GM21723 (cell line): ENCODE data around the gene SH3GL1.

Source experiments
- ATAC-seq: cut with Tn5 transposase; IDR thresholded peaks from one replicate; pipeline ENCODE4 v1.9.1; 2021; ENCODE audit warnings: mild to moderate bottlenecking, moderate library complexity; ENCODE audit not compliant: unreplicated experiment

SH3GL1 gene

DNA sequence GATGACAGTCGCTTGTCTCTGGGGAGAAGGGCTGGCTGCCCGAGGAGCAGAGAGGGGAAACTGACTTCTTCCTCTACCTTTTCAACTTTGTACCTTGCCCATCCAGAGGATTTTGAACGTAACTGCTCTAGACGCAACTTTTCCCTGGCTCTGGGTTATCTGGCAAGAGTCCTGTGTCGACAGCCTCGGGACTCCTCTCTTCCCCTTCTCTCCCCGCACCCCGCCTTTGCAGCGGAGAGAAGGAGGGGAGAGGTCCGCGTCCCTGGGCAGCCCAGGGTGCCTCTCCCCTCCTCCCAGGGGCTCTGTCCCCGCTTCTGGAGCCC lies 574 bp downstream of the SH3GL1 start:
- ATAC-seq, result peak; percentile 17

DNA sequence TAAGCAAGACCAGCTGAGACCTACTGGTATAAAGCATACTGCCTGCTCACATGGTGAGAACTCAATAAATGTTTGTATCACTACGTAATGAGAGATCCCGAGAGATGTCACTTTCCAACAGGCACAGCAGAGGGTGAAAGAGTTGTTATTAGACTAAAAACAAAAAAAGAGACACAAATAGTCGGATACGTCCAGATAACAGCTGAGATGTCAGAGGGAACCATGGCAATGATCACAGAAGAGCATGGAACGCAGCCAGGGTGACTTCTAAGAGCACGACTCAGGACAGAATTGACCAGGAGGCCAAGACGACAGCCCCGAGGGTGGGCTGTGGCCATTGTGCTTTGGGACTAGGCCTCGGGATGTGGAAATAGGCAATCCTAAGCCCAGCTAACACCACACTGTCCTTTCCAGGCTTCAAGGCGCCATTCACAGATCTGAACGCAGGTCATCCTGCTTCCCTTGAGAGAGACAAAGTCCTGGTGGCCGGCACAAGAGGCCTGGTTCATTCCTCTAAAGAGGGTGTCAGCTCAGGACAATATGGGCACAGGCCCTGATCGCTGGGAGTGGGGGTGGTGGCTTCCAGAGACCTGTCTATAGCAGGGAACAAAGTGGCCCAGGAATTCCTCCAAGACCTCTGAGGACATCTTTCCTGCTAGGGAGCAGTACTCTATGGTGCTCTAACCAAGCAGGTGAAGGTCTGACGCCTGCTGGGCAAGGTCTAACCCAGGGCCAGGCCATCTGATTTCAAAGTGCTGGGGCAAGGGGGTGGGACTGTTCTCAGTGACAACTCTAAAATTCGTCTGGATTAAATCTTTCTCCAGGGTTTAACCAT lies 3.2 kb downstream of the SH3GL1 start:
- ATAC-seq, result no peak

DNA sequence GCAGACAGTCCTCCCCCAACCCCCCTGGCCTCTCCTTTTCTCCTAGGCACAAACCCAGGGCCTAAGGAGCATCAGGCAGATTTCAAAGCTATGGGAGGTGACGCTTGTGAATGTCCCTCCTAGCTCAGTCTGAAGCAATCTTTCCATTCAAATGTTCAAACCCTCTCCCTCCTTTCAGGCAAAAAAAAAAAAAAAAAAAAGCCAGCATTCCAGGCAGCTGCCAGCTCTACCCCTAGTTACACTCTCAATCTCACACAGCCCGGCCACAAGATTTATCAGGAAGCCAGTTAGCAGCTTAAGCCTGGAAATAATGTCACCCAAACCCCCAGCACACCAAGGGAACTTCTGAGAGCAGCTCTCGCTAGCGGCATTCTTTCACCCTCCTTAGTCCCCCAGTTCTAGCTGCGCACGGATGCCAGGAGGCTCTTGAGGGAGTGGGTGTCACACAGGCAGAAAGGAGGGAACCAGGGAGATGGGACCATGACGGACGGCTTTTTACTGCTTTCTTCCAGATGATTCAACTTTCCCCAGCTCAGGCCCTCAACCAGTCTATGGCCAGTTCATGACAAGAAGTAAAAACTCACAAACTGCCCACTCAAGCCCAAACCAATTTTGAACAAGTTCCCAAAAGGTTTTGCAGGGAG lies 6.3 kb downstream of the SH3GL1 start:
- ATAC-seq, result no peak

DNA sequence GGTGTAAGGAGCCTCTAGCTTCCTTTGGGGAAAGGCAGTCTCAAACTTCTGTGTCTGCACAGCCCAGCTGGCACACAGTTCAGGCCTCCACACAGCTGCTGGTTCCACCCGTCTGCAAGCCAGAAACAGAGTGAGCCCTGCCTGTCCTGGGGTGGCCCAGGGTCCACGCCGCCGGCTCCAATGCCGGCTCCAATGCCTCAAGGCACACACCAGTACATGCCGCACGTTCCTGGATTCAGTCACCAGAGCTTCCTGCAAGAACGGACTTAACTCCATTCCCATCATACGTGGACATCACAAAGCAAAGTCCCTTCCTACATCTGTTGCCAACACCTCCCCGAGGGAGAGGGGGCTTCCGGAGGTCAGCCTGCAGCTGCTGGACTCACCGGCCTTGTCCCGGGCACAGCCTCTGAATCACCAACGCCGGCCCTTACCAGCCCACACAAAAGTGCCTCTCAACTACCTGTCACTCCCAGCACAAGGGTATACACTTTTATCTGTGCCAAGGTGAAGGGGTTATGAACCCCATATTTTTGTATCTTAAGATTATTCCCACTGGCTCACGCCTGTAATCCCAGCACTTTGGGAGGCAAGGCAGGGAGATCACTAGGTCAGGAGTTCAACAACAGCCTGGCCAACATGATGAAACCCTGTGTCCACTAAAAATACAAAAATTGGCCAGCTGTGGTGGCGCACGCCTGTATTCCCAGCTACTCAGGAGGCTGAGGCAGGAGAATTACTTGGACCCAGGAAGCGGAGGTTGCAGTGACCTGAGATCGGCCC lies 8.5 kb downstream of the SH3GL1 start:
- ATAC-seq, result no peak

DNA sequence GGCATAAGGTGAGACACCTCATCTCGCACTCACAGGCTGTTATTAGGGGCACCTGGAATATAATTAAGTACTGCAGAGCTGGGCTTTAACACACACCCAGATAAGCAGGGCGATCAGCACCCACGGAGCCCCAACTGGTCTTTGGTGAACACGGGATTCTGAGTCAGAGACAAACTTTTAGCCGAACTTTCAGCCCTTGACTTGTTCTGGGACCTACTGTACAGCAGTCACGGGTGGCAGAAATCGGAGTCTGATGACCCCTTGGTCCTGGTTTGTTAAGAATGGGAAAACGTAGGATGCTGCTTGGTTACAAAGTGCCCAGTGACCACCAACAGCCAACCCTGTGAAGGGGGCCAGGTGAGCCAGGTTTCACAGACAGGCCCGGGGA lies 9.0 kb downstream of the SH3GL1 start:
- ATAC-seq, result no peak

DNA sequence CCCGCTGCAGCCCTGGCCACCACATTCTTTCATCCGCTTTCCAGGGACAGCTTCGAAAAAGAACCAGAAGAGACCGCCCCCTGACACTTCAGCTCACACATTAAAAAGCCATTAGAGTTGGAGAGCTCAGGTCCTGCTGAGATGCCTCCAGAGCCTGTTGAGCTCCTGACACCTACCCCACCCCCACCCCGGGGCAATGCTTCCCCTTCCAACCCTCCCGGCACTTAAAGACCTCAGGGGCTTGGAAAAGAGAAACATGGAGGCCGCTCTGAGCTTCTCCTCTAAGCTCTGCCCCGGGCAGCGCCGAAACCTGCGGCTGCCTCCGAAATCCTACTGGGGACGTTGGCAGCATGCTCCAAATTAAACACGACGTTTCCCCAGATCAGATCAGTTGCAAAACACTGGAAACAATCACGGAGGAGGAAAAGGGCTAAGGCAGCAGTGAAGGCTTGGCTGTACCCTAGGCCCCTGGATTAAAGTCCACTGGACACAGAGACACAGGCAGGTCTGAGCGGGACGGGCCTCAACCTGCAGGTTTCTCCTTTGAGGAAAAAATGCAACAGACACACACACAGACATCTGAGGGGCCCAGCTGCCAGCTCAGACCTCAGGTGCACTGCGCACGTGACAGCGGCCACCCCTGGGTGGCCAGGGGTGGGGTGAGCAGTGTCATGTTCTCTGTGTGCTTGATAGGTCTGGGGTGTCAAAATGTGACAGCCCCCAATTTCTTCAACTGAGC lies 9.6 kb downstream of the SH3GL1 start:
- ATAC-seq, result no peak

DNA sequence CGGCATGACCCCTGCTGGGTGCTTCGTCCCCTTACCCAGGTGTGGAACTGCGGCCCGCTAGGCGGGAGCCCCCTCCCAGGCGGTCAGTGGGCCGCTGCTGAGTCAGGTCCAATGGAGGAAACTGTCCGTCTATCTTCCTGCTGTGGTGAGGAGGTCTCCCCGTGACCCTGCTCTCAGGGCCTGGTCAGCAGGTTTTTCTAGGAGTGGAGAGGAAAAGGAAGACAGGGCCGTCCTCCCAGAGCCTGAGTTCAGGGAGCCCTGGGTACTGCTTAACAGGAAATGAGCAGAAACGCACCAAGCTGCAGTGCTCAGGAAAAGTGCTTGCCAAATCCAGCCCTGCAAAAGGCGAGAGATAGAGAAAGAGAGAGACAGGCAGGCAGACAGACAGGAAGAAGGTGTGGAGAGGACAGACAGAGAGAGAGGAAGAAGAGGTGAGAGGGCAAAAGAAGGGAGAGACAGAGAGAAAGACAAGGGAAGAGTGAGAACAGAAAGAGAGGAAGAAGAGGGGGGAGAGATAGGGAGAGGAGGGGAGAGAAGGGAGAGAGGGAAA lies 10.3 kb downstream of the SH3GL1 start:
- no peak for ATAC-seq

DNA sequence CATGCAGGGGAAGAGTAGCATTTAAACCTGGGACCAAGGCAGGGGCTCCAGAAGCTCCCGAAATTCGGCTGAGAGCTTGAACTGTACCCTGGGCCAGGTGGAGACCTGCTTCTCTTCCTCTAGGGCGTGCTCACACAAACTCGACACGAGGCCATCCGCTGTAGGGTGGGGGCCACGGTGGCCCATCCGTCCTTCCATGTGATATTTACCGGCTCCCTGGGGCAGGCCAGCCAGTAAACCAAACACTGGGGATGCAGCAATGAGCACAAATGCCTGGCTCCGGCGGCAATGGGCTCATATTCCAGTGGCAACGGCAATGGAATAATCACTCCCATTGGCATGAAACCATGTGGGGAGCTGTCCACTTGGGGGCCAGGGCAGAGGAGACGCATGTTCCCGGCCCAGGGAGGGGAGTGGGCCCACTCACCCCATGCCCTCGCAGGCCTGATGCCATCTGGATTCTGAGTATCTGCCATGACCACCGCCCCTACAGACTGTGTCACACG lies 10.8 kb downstream of the SH3GL1 start:
- ATAC-seq, result no peak

DNA sequence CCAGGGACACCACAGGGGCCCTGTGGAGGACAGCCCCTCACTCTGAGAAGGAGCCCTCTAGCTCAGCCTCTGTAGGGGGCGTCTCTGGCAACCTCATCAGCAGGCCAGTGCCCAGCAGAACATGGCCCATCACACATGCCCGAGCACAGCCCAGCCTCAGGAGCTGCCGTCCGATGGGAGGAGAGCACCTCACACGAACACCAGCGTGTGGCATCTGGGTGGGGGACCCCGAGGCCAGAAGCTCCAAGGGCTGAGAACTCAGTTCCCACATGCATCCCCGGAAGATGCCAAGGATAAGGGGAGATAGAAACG lies 11.3 kb downstream of the SH3GL1 start:
- ATAC-seq, result no peak

DNA sequence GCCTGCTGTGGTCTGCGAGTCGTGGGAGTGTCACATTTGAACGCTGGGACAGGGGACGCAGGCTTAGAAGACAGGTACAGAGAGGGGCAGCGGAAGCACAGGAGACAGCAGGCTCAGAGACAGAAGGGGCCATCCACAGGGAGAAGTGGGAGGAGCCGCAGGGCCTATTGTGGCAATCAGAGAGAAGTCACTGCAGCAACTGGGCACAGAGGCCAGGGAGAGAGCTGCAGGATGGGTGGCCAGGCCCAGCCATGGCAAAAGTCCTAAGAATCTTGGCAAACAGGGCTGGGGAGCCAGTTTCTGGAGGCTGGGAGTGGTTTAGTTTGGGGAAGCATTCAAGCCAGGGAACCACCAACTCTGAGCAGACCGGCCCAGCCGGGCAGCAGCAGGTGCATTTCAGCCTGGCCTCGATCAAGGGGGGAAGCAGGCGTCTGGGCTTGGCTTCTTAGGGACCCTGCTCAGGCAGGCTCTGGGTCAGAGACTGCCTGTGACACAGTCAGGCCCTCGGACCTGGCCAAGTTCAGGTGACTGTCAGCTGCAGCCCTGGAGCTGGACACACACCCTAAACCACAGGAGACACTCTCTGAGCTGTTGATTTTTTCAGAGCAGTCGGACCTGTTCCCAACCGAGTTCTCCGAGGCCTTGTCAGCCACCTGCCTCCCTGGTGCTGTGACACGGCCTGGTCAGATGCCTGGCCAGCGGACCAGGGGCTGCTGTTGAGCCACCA lies 11.8 kb downstream of the SH3GL1 start:
- ATAC-seq, result no peak

DNA sequence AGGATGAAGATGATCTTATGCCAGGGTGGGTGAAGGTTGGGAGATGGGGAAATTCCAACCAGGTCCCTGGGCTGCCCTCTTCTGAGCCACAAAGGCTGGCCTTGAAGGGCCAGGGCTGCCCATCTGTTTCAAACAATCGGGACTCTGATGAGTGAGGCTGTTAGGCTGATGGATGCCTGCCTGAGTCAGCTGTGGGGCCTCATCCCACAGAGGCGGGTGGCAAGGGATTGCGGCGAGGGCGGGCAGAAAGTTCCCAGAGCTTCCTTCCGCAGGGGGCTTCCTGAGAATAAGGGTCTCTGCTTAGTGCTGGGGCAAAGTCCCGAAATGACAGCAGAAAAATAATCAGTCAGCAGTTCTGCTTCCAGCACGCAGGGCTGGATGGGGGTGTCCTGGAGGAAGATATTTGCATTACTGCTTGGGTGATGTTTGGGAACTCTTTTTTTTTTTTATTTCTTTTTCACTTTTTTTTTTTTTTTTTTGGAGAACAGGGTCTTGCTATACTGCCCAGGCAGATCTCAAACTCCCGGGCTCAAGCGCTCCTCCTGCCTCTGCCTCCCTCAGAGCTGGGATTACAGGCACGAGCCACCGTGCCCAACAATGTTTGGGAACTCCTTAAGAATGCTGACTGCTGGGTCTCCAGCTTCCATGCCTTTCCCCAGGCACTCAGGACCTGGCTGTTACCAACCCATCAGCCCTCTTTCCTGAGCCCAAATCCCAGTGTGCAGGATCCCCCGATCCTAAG lies 14.1 kb downstream of the SH3GL1 start:
- ATAC-seq, result no peak

DNA sequence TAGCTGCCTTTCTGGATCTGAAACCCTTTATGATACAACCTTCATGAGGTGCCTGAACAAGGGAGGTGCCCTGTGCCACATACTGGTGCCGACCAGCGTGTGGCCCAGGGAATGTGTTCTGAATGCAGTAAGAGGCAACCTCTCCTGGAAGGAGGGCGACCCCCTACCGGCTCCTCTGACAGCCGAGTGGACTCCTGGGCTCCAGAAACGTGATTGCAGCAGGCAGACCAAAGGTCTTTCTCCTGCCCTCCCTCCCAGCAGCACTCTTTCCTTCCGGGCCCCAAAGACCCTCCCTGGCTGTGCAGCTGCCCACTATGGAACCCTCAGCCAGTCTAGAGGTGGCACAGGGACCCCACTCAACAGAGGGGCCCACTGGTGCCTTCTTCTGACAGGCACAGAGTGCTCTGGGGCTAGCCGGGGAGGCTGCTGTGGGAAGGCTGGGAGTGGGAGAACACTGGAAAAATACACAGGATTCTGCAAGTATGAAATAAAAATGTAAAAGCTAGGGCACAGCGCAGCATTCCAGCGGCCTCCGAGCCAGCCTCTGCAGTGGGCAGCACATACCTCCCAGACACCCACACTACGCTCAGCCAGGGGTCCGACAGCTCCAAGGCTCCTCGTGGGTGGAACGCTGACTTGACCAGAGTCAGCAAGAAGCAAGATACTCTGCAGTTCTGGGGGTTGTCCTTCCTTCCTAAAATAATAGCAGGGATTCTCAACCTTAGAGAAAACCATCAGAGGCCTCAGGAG lies 14.9 kb downstream of the SH3GL1 start:
- ATAC-seq, result no peak

DNA sequence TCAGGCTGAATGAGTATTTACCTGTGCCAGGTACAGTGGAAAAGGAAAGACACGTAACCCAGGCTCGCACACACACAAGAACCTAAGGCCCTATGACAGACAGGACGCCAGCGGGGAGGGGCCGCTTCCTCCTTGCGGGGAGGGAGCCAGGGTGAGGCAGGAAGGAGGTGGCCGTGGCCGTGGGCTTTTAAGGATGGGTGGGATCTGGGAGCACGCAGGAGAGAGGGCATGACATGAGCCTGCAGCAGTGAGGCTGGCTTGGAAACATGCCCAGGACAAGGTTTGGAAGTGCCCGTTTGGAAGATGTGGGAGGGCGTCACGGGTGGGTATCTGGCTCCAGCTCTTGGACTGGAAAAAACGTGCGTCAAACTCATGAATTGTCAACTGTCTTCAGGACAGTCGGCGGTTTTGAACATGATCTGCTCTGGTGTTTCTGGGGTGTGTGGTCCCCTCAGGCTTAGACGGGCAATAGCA lies 20.1 kb downstream of the SH3GL1 start:
- ATAC-seq, result no peak

DNA sequence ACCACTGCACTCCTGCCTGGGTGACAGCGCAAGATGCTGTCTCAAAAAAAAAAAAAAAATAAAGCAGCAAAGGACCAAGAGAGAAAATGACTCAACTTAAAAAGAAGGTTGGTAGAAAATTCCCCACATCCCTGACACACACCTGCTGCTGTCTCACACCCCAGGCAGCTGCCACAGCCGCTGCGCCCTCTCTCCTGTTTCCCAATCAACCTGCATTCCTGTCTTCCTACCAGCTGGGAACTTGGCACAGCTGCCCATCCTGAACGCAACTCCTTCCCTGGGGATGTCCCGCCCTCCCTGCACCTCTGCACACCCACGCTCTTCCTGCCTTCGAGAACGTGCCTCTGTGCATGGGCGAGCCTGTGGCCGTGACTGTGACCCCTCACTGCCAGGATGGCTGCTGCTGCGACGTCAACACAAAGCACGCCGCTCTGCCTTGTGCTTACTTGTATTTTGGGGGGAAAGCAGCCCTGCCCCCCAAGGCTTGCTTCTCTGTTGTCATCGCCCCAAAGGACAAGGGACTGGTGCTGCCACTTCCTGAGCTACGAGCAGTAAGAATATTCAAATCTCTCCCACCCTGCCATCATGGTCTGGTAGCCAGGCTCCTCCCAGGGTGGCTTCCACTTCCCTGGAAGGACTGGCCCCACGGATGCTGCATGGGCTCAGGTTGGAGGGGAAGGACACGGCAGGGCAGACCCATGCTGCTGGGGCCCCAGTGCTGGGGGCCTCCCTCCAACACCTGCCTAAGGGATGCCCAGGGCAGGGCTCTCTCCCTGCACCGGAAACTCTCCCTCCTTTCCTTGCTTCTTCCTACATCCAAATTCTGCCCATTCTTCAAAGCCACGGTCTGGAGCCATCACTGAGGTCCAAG lies 20.7 kb downstream of the SH3GL1 start:
- no peak for ATAC-seq

DNA sequence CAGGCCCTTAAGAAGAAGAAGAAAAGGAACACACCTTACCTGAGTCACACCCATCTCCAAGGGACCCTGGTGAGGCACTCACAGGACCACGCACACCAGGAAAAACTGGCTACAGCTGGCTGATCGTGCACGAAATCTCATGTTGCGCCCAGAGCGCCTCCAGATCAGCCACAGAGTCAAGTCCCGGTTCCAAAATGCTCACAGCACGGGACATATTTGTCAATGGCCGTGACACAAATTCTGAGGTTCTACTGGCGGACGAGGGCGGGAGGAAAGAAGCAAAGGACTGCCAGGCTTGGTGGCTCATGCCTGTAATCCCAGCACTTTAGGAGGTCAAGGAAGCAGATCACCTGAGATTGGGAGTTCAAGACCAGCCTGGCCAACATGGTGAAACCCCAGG lies 21.5 kb downstream of the SH3GL1 start:
- ATAC-seq, result no peak

DNA sequence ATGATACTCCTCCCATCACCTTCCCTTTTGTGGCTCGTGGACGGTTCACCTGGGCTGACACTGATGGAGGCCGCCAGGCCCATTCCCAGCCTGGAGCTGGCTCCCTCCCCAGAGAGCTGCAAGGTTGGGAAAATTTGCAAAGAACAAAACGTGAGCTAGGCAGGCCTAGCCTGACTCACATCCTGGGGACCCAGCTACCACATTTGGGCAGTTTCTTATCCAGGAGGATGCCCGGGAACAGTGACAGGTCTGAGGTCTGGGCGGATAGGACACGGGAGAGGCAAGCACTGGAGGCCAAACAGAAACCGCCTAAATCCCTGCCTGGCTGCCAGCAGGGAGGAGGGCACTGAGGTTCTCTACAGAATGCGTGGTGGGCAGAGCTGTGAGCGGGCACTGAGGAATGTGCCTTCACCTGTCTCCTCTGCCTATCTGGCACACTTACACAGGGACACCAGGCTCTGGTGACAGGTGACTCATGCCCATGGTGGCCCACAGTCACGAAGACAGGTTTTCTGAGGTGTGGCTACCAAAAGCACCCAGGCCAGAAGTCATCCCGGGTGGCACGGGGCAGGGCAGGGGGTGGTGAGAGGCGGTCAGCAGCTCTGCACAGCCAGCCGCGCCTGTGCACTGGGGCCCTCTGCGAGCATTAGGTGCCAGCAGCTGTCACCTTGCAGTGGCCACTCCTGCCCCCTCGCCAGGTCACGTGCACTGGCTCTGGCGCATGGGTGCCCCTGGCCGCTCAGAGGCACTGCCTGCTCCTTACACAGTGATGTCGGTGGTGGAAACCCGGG lies 23.2 kb downstream of the SH3GL1 start:
- ATAC-seq, result no peak

DNA sequence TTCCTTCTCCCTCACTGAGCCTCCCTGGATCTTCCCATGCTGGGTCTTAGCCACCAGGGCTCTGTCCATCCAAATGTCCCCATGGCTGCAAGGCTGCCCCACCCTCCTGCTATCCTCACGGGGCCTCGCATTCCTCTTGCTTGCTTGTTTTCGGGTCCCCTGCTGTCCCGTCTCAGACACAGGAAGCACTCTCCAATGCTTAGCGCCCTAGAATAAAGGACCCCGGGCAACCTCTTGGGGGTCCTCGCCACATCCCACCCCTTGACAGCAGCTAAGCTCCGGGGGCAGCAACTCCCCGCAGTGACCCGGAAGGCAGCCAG lies 23.7 kb downstream of the SH3GL1 start:
- ATAC-seq, result no peak
